Choroid plexus epithelial cell (primary cell): ENCODE measurements around the gene LOXHD1.

Experiments used
- DNase-seq: peaks from one replicate; pipeline ENCODE4 v3.0.0-alpha.2; 2010; ENCODE audit warnings: low read depth
- H3K4me3 ChIP-seq: 2 replicates; pipeline ENCODE4 v1.5.1; 2011; ENCODE audit warnings: low read depth, mild to moderate bottlenecking, control low read depth, low read length, moderate library complexity
- TF ChIP-seq, protein P1 (sequence below): conservative IDR thresholded peaks from 2 replicates; pipeline ENCODE4 v1.5.1; 2011; ENCODE audit warnings: low read depth, mild to moderate bottlenecking, control low read depth, inconsistent platforms, low read length, moderate library complexity

The LOXHD1 gene

DNA sequence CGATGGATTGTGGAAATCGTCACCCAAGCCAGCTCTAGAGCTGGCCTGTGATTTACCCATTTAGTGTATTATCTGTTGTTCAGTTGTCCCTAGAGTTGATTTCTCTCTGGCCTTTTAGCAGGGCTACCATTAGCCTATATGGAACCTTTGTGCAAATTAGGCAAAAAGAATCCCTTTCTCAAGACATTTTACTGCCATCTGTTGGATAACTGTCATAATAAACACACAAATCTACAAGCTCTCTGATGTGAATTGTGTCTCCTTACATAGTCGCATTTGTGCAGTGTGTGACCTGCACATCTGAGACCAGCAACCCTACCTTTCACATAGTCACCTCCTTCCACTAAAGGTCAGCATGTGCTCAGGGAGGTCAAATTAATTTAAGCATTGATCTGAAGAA is 34.0 kb downstream of the LOXHD1 start:
- TF ChIP-seq, protein P1, sequence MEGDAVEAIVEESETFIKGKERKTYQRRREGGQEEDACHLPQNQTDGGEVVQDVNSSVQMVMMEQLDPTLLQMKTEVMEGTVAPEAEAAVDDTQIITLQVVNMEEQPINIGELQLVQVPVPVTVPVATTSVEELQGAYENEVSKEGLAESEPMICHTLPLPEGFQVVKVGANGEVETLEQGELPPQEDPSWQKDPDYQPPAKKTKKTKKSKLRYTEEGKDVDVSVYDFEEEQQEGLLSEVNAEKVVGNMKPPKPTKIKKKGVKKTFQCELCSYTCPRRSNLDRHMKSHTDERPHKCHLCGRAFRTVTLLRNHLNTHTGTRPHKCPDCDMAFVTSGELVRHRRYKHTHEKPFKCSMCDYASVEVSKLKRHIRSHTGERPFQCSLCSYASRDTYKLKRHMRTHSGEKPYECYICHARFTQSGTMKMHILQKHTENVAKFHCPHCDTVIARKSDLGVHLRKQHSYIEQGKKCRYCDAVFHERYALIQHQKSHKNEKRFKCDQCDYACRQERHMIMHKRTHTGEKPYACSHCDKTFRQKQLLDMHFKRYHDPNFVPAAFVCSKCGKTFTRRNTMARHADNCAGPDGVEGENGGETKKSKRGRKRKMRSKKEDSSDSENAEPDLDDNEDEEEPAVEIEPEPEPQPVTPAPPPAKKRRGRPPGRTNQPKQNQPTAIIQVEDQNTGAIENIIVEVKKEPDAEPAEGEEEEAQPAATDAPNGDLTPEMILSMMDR, result peak; percentile 32
- no peak overlapping the region for H3K4me3 ChIP-seq
- DNase-seq, result peak; percentile 59

DNA sequence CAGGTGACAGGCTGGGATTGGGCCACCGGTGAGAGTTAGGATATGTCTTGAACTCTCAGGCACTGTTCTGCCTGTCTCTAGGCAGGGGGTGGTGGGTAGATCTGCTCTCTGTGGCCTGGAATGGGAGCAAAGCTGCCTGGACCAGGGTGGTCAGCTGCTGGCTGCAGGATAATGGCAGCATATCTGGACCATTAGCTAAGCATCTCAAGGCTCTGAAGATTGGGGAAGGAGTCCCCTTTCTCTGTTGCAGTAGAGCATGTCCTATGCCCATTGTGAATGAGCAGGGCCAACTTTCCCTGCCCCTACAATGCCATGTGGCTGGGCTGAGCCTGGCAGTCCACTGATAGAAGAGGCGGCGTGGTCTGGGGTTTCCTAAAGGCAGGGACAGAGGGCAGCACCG is 34.6 kb downstream of the LOXHD1 start:
- TF ChIP-seq, protein P1, result no peak
- no peak overlapping the region for H3K4me3 ChIP-seq
- DNase-seq, result no peak

DNA sequence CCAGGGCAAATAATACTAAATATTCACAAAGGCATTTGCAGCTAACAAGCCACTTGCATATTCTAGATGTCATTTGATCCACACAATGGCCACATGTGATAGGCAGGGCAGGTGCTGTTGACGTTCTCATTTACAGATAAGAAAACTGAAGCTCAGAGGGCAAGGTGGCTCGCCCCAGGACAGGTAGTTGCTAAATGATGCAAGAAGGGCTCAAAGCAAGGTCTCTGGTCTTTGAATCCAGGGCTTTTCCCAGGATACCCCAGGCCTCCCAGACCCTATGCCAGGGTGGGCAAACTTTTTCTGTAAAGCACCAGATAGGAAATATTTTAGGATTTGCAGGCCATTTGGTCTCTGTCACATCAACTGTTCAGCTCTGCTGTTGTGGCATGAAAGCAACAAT is 35.1 kb downstream of the LOXHD1 start:
- H3K4me3 ChIP-seq, result no peak overlapping the region
- TF ChIP-seq, protein P1, result no peak
- DNase-seq, result no peak

DNA sequence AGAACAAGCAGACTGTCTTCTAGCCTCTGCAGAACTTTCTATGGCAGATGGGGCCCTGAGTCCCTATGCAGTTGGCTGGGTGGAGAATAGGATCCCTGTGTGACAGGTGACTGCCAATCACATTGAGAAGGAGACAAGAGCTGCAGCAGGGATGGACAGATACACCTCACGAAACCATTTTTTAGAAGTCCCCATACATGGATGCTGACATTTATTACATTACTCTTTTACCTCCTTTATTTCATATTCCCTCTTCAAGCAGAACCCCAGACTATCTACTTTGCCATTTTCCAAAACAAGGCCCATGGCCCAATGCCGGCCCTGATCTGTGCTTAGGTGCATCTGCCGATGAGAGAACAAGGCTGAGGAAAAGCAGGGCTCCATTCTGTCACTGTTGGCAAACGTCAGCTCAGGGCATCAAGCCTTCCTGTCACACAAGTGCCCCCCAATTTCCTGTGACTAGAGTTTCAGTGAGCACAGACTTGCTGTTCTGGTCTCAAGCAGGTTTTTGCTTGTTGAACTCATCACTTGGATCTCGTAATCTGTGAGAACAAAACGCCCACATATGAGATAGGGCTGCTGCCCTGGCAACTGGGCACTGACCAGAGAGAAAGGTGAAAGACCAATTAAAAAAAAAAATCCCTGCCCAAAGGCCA is 35.8 kb downstream of the LOXHD1 start:
- no peak for DNase-seq
- no peak overlapping the region for H3K4me3 ChIP-seq
- TF ChIP-seq, protein P1, result no peak

DNA sequence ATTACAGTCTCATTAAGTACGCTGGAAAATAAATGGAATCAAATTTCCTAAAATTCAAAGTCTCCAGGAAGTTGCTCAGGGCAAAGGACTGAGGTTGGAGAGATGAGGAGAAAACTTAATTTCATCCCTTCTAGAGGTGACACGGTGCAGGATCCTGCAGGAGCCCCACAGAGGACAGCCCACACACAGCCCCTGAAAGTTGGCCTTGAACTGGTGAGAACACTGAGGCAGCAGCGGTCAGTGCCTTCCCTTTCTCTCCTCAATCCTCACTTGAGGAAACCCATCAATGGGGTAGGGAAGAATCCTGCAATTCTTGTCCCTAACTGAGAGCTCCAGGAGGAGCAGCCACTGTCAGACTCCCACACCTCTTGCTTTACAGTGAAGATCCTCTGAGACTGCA is 37.5 kb downstream of the LOXHD1 start:
- H3K4me3 ChIP-seq, result no peak overlapping the region
- TF ChIP-seq, protein P1, result no peak
- no peak for DNase-seq

DNA sequence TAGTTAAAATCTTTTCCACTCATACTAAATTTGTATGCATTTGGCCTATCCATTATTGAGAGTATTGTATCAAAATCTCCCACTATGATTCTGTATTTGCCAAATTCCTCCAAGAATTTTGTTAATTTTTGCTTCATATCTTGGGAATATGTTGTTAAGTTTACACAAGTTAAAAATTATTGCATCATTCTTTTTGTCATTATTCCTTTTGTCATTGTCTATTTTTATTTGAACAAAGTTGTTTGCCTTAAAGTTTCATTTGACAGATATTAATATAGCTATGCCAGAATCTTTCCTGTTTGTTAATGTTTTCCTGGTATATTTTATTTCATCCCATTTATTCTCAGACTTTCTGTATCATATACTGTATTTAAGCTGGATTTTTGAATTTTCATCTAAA is 41.3 kb downstream of the LOXHD1 start:
- DNase-seq, result no peak
- TF ChIP-seq, protein P1, result no peak
- H3K4me3 ChIP-seq, result no peak overlapping the region

DNA sequence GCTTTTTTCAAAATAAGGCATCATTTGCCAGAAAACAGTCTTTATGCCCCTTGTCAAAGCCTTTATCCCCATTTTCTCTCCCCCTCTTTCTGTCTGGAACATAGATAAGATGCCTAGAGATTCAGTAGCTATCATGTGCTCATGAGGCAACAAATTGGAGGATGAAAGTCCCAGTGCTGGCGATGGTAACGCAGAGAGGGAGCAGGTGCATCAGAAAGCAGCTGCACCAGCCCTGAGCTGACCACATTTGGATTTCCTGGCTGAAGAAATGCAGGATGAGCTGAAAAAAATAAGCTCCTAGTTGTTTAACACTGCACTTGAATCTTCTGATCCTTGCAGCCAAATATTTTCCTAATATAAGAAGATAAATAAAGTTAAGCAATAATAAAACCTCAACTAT is 48.0 kb downstream of the LOXHD1 start:
- no peak overlapping the region for H3K4me3 ChIP-seq
- TF ChIP-seq, protein P1, result no peak

More for the DNA sequence above, 48.0 kb downstream of the LOXHD1 start:
- no peak for DNase-seq
